ENCODE data around the gene PLK2. TPM values are rescaled to one million over a fixed set of nuclear protein-coding genes. Genes with fewer than 3 reads are reported as not detected.

The PLK2 gene
- total RNA-seq, 4 donors from 2014 or later: 75.6 to 329 (median 147) TPM

- no peaks in the 10 kb centered on the region for H3K9me3 ChIP-seq
- H3K27ac ChIP-seq: no peak overlapping the region
- H3K36me3 ChIP-seq: no peaks in the 10 kb centered on the region
- H3K27me3 ChIP-seq: no peaks in the 10 kb centered on the region
- H3K4me1 ChIP-seq: no peaks in the 10 kb centered on the region
- TF ChIP-seq CTCF (IDR thresholded peaks at IDR 0.05): no peak
- TF ChIP-seq POLR2A (IDR thresholded peaks at IDR 0.05): no peak
- intact Hi-C loops (cut with DNase I; ENCODE audit: low total_unique reads): no loop called here
- H3K4me3 ChIP-seq: no peak overlapping the region
- DNase-seq: no peak
Measured at GRCh38 chr5:58406394-58406793, 53.5 kb downstream of the PLK2 start.

- TF ChIP-seq CTCF (IDR thresholded peaks at IDR 0.05): no peak
- no peak for TF ChIP-seq POLR2A (IDR thresholded peaks at IDR 0.05)
- no peak overlapping the region for H3K27ac ChIP-seq
- H3K36me3 ChIP-seq: no peaks in the 10 kb centered on the region
- no peaks in the 10 kb centered on the region for H3K4me1 ChIP-seq
- H3K4me3 ChIP-seq: no peak overlapping the region
- no peaks in the 10 kb centered on the region for H3K9me3 ChIP-seq
- intact Hi-C loops (cut with DNase I; ENCODE audit: low total_unique reads): no loop called here
- H3K27me3 ChIP-seq: no peaks in the 10 kb centered on the region
- DNase-seq: no peak
Measured at GRCh38 chr5:58405175-58405574, 54.7 kb downstream of the PLK2 start.

- no peak for DNase-seq
- intact Hi-C loops (cut with DNase I; ENCODE audit: low total_unique reads): no loop called here
- H3K27me3 ChIP-seq: no peaks in the 10 kb centered on the region
- H3K36me3 ChIP-seq: no peaks in the 10 kb centered on the region
- TF ChIP-seq POLR2A (IDR thresholded peaks at IDR 0.05): no peak
- TF ChIP-seq CTCF (IDR thresholded peaks at IDR 0.05): no peak
- H3K4me3 ChIP-seq: no peak overlapping the region
- no peak overlapping the region for H3K27ac ChIP-seq
- no peaks in the 10 kb centered on the region for H3K9me3 ChIP-seq
- H3K4me1 ChIP-seq: no peaks in the 10 kb centered on the region
Measured at GRCh38 chr5:58404734-58405133, 55.2 kb downstream of the PLK2 start.

Other genes starting within 250 kb of the PLK2 start
- gene GAPT, start 31.3 kb upstream of the PLK2 start, total RNA-seq: 1 to 10 TPM in 1 of 4 donors, under 1 TPM in 2, not detected in 1; 0.61 to 6.8 (median 0.97) TPM
- gene RAB3C, start 123.0 kb upstream of the PLK2 start, total RNA-seq: 1 to 10 TPM in 1 of 4 donors, under 1 TPM in 2, not detected in 1; 0.59 to 2.1 (median 0.83) TPM

Measured in uterus (tissue), 4 donors.